HG03159 (cell line): ENCODE measurements around the gene MAGI1.

Experiments
- ATAC-seq: cut with Tn5 transposase; IDR thresholded peaks from one replicate; pipeline ENCODE4 v1.9.1; 2021; ENCODE audit warnings: mild to moderate bottlenecking, moderate library complexity; ENCODE audit not compliant: unreplicated experiment

Gene MAGI1

GRCh38 chr3:65854606-65855304 is 184.0 kb downstream of the MAGI1 start:
- ATAC-seq: no peak

DNA sequence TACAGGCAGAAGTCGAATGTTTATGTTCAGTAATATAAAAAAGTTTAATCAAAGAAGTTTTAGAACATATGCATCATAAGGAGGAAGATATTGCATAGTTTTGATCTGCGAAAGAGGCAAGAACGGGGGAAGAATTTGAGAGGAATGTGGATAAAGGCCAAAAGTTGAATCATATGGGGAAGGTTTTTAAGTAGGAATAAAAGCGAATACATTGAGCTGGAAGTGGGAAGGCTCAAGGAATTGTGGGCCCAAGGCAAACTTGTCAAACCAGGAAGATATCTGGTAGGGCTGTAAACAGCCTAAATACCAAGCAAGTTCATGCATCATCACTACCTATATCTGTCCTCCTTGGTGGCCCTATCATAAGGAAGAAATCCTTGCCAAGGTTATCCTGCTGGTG is 186.9 kb downstream of the MAGI1 start:
- no peak for ATAC-seq

- ATAC-seq: no peak
Measured at GRCh38 chr3:65850261-65850660, 188.5 kb downstream of the MAGI1 start.

- no peak for ATAC-seq
Measured at GRCh38 chr3:65848024-65848423, 190.7 kb downstream of the MAGI1 start.

GRCh38 chr3:65846936-65847335 is 191.8 kb downstream of the MAGI1 start:
- no peak for ATAC-seq

DNA sequence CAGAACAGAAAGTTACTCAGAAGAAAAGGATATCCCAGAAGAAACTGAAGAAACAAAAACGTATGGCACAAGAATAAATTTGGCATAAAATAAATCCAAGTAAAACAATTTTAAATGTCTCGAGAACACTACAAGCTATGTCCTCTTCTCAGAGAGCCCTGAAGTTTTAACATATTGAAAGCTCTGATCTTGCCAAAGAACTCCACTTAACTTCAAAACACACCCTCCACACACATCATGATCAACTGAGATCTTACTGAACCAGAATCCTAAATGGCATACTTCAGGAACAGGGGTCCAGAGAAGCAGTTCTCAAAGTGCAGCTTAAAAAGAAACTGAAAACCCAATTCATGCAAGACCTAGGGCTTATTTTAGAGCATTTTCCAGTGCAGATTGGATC is 194.3 kb downstream of the MAGI1 start:
- ATAC-seq: no peak

DNA sequence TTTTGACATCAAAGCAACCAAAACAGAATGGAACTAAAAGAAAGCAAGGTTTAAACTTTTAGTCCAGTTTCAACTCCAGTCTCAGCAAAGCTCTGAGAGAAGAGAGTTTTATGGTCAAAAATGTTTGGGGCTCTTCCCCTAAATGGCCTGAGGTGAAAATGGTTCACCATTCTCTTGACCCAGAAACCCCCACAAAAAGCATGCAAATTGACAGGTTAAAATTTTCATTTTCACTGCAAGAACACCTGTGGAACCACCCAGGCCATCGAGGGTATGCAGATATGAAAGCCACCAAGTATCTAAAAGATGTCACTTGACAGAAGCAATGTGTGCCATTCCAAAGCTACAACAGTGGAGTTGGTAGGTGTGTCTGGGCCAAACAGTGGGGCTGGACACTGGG is 195.0 kb downstream of the MAGI1 start:
- no peak for ATAC-seq

- ATAC-seq: no peak
Measured at GRCh38 chr3:65837604-65838003, 201.1 kb downstream of the MAGI1 start.

DNA sequence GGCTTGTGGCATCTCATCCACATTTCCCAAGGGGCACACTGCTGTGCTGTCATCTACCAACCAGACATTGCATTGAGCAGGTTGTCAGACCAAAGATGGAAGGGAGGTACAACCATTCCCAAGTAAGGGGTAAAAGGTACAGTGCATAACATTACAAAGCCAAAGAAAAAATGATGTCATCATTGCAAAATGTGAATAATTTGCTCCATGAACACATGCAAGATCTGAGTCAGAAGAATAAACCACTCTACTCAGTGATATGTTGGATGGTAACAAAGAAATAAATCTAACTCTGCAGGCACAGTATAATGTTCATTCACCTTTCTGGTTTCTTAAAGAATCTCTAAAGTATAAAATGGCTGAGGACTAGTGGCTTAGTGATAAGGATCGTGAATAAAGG is 202.7 kb downstream of the MAGI1 start:
- no peak for ATAC-seq

DNA sequence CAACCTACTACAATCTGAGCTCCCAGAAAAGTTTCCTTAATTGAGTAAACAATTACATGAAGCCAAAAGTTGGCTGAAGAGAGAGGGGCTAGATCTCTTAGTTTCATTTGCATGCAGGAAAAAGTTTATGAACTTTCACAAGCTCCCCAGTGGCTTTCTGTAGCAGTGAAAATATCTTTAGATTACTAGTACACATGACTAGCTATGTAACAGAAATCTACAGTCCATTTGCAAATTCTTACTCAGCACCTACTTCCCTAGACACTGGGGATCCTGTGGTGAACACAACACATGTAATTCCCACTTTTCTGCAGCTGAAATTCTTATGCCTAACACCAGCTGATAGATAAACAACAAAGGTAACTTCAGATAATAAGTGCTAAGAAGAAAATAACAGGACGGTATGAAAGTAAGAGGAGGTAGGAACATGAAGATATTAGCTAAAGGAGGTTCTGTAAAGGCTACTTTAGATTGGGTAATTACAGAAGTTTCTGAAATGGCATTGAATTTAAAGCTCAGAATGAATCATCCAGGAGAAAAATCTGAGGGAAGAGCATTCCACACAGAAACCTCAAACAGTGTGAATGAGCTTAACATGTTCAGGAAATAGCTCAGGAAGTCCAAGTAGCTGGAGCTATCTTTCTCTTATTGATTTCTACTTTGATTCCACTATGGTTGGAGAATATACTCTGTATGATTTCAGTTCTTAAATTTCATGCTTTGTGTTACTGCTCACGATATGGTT is 204.8 kb downstream of the MAGI1 start:
- ATAC-seq: no peak

DNA sequence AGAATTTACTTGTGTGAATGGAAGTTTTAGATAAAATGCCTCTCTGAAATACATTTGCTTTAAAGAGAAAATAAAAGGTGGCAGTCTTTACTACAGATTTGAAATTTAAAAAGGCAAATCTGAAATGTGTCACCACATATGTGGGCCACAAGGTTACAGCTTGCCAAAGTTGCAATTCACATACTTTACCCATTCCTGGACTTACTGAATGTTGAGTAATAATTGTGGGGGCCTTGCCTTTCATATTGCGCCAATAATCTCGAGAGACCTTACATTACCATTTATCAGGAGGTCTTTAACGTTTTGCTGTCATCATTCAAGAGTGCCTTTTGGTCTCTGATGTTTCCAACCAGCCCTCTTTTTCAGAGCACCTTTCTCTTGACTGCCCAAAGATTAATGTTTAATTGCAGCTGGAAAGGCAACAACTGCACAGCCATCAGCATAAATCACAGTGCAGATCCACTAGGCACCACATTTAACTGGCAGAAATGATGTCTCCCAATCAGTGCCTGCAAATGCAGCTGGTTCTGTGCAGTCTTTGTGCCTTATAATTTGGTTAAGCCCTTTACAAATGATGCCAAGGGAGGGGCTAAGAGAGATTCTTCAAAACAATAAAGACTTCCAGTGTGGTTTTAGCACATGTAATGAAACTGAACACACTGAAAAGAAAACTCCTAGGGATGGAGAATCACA is 206.8 kb downstream of the MAGI1 start:
- ATAC-seq: no peak

- no peak for ATAC-seq
Measured at GRCh38 chr3:65830948-65831732, 207.6 kb downstream of the MAGI1 start.

- ATAC-seq: no peak
Measured at GRCh38 chr3:65829228-65829627, 209.5 kb downstream of the MAGI1 start.

GRCh38 chr3:65828706-65829105 is 210.0 kb downstream of the MAGI1 start:
- ATAC-seq: no peak

DNA sequence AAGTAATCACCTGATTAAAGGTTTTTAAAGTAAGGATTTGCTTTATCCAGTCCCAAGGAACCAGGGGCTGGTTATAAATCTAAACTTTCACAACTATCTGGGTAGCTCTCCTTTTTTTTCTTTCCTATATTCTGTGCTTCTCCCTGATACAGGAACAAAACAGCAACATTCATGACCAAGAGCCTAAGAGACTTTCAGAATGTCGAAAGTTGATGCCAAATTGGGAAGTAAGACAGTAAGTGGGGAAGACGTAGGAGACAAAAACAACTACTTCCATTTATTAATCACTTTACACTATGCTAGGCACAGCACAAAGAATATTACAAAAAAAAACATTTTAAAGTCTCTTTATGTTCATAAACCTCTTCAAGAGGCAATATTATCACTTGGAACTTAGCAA is 211.6 kb downstream of the MAGI1 start:
- ATAC-seq: no peak

GRCh38 chr3:65824166-65824565 is 214.6 kb downstream of the MAGI1 start:
- no peak for ATAC-seq

DNA sequence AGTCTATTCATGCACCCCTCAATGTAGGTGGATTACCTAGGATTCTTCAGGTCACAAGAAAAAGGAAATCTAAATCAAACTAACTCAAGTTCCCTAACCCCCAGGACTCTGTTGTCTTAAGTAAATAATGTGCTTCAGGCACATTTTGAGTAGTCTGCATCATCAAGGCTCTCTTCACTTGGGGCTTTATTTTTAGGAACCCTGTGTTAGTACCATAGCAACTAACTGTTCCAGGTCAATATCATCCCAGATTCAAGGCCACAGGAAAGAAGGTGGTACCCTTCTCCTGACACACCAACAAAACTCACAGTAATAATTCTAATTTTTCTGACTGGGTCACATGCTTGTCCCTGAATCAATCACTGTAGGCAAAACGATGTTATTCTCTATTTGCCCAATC is 218.1 kb downstream of the MAGI1 start:
- no peak for ATAC-seq

- no peak for ATAC-seq
Measured at GRCh38 chr3:65819896-65820295, 218.8 kb downstream of the MAGI1 start.

- ATAC-seq: no peak
Measured at GRCh38 chr3:65817553-65818126, 221.1 kb downstream of the MAGI1 start.

DNA sequence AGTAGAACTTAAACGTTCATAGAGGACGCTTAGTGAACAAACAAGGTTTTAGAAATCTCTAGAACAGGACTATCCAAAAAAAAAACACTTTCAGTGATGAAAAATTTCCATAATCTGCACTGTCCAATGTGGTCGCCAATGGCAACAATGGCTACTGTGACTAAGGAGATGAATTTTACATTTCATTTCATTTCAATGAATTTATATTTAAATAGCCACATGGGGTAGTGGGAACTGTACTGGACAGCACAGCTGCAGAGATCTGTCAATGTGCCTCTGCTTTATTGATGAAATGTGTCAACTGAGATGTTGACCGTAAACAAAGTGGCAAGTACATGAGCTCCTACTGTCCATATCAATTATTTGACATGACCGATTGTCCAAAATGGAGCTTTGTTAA is 222.5 kb downstream of the MAGI1 start:
- ATAC-seq: no peak
